Suprapubic skin (tissue), 4 donors: Measurements from ENCODE around the gene TBC1D24.

Source experiments
- EP300 ChIP-seq: sonication (generic); formaldehyde crosslinking; IDR thresholded peaks from one replicate; pipeline ENCODE4 v1.6.1; 2017; ENCODE audit warnings: antibody characterized with exemption
- POLR2A ChIP-seq, 2 donors: fragments of 450-650 bp; IDR thresholded peaks; one replicate each; pipeline ENCODE4 v1.6.1; 2017; ENCODE audit warnings: antibody characterized with exemption in 2 of 2, mild to moderate bottlenecking in 2 of 2, moderate library complexity in 2 of 2
- POLR2AphosphoS5 ChIP-seq, 3 donors: sonication (generic); formaldehyde crosslinking; IDR thresholded peaks; one replicate each; pipeline ENCODE4 v1.6.1; 2017; ENCODE audit warnings: antibody characterized with exemption in 3 of 3
- TF ChIP-seq, protein P1 (sequence below), 2 donors: fragments of 200-600 bp in 1 of 2; fragments of 450-650 bp in 1 of 2; sonication (generic) in 1 of 2; IDR thresholded peaks; one replicate each; pipeline ENCODE4 v1.5.1; 2016 to 2019; ENCODE audit warnings: antibody characterized with exemption in 2 of 2, mild to moderate bottlenecking in 1 of 2, moderate library complexity in 1 of 2

- TF ChIP-seq, protein P1, sequence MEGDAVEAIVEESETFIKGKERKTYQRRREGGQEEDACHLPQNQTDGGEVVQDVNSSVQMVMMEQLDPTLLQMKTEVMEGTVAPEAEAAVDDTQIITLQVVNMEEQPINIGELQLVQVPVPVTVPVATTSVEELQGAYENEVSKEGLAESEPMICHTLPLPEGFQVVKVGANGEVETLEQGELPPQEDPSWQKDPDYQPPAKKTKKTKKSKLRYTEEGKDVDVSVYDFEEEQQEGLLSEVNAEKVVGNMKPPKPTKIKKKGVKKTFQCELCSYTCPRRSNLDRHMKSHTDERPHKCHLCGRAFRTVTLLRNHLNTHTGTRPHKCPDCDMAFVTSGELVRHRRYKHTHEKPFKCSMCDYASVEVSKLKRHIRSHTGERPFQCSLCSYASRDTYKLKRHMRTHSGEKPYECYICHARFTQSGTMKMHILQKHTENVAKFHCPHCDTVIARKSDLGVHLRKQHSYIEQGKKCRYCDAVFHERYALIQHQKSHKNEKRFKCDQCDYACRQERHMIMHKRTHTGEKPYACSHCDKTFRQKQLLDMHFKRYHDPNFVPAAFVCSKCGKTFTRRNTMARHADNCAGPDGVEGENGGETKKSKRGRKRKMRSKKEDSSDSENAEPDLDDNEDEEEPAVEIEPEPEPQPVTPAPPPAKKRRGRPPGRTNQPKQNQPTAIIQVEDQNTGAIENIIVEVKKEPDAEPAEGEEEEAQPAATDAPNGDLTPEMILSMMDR (IDR thresholded peaks at IDR 0.05): no peak
- TF ChIP-seq EP300: no peak
- TF ChIP-seq POLR2A (IDR thresholded peaks at IDR 0.05): peak in 1 of 2 donors; percentile 41
- peak; percentile 2 to 95 (median 4) for TF ChIP-seq POLR2AphosphoS5 (IDR thresholded peaks at IDR 0.05)
These were observed 57.0 kb downstream of the TBC1D24 start for GRCh38 chr16:2531696-2532493.
